H1 (cell line): Measurements from ENCODE around the gene TBX18. TPM values are rescaled to one million over a fixed set of nuclear protein-coding genes. Genes with fewer than 3 reads are reported as not detected.

Experiments used
- CTCF ChIA-PET: fragments of 300-600 bp; sonication (Branson Sonifier 250); formaldehyde crosslinking; loops from one replicate; lab custom pipeline; 2021; ENCODE audit not compliant: partially characterized antibody; lab: Charles Lee
- POLR2A ChIA-PET: fragments of 300-600 bp; sonication (Branson Sonifier 250); formaldehyde crosslinking; loops from one replicate; lab custom pipeline; 2021; ENCODE audit warnings: inconsistent platforms; ENCODE audit not compliant: partially characterized antibody; lab: Charles Lee
- DNase-seq, 2 experiments: peaks; one replicate each; pipeline versions ENCODE4 v3.0.0 to v3.0.0-alpha.2; 2010 to 2022; ENCODE audit warnings: low spot score in 2 of 2, low read depth in 1 of 2, mixed read lengths in 1 of 2
- FAIRE-seq: peaks from 2 replicates; lab custom pipeline; 2011; peaks lifted over from hg19 to GRCh38; lab: Jason Lieb, UNC
- H2AFZ ChIP-seq: 2 replicates; pipeline ENCODE4 v1.8.1; 2012; ENCODE audit warnings: low read length, inconsistent platforms
- H2AK5ac ChIP-seq: 2 replicates; pipeline ENCODE4 v1.6.1; 2013; ENCODE audit warnings: low read depth, low read length
- H2BK120ac ChIP-seq: replicated peaks from 2 replicates; pipeline ENCODE3; 2013; ENCODE audit warnings: low read depth, low read length, inconsistent platforms
- H2BK12ac ChIP-seq: 2 replicates; pipeline ENCODE4 v1.6.1; 2013; ENCODE audit warnings: low read depth, low read length
- H2BK15ac ChIP-seq: 2 replicates; pipeline ENCODE4 v1.6.1; 2013; ENCODE audit warnings: low read length
- H2BK20ac ChIP-seq: 2 replicates; pipeline ENCODE4 v1.6.1; 2013; ENCODE audit warnings: low read length
- H2BK5ac ChIP-seq: 2 replicates; pipeline ENCODE4 v1.6.1; 2013; ENCODE audit warnings: low read depth, low read length
- H3K14ac ChIP-seq: 2 replicates; pipeline ENCODE4 v1.6.1; 2013; ENCODE audit warnings: inconsistent platforms; ENCODE audit not compliant: insufficient read length
- H3K18ac ChIP-seq: 2 replicates; pipeline ENCODE4 v1.6.1; 2013; ENCODE audit warnings: low read length; ENCODE audit errors: extremely low read depth
- H3K23ac ChIP-seq: 2 replicates; pipeline ENCODE4 v1.6.1; 2013; ENCODE audit warnings: inconsistent platforms; ENCODE audit not compliant: insufficient read length
- H3K23me2 ChIP-seq: 2 replicates; pipeline ENCODE4 v1.6.1; 2013; ENCODE audit warnings: low read depth, low read length
- H3K27ac ChIP-seq: 2 replicates; pipeline ENCODE4 v1.6.1; 2011; ENCODE audit warnings: low read depth, low read length, inconsistent platforms
- H3K27me3 ChIP-seq, 4 experiments: replicated peaks in 1 of 4; 1 replicate in 1 of 4; 2 replicates in 3 of 4; pipeline versions ENCODE4 v1.6.1 to v1.8.1; 2011 to 2013; ENCODE audit warnings: low read length in 3 of 4, mild to moderate bottlenecking in 3 of 4, inconsistent platforms in 2 of 4, mixed read lengths in 2 of 4, moderate library complexity in 1 of 4; ENCODE audit not compliant: control insufficient read depth in 3 of 4, insufficient read depth in 3 of 4; ENCODE audit errors: extremely low read depth in 1 of 4
- H3K36me3 ChIP-seq, 4 experiments: 2 replicates each; pipeline versions ENCODE4 v1.6.1 to v1.8.1; 2011 to 2013; ENCODE audit warnings: mild to moderate bottlenecking in 4 of 4, low read length in 3 of 4, moderate library complexity in 2 of 4, control low read depth in 1 of 4, inconsistent platforms in 1 of 4; ENCODE audit not compliant: insufficient read depth in 4 of 4, control insufficient read depth in 2 of 4
- H3K4ac ChIP-seq: replicated peaks from 2 replicates; pipeline ENCODE3; 2013; ENCODE audit warnings: low read length, low read depth, mixed read lengths, inconsistent platforms; ENCODE audit not compliant: insufficient read length
- H3K4me1 ChIP-seq, 4 experiments: replicated peaks in 1 of 4; 1 replicate in 1 of 4; 2 replicates in 3 of 4; pipeline versions ENCODE4 v1.6.1 to v1.8.1; 2011 to 2013; ENCODE audit warnings: low read length in 3 of 4, inconsistent platforms in 2 of 4, mixed read lengths in 1 of 4; ENCODE audit not compliant: insufficient read depth in 4 of 4, control insufficient read depth in 3 of 4
- H3K4me2 ChIP-seq, 2 experiments: 2 replicates each; pipeline versions ENCODE4 v1.6.1 to v1.8.1; 2011 to 2013; ENCODE audit warnings: low read depth in 2 of 2, low read length in 2 of 2, control low read depth in 1 of 2, inconsistent platforms in 1 of 2, mild to moderate bottlenecking in 1 of 2; ENCODE audit not compliant: insufficient read depth in 1 of 2
- H3K4me3 ChIP-seq, 4 experiments: fragments of 200-600, 300-600 bp in 1 of 4; sonication (generic), shearing (Covaris generic), sonication (Bioruptor Twin) in 1 of 4; 2 replicates each; pipeline versions ENCODE4 v1.5.1 to v1.8.1; 2011 to 2016; ENCODE audit warnings: low read length in 4 of 4, low read depth in 3 of 4, control low read depth in 2 of 4, inconsistent platforms in 2 of 4, mild to moderate bottlenecking in 2 of 4, mixed read lengths in 1 of 4, moderate library complexity in 1 of 4; ENCODE audit not compliant: insufficient read depth in 2 of 4; ENCODE audit errors: extremely low read depth in 1 of 4
- H3K56ac ChIP-seq: replicated peaks from 2 replicates; pipeline ENCODE3; 2013; ENCODE audit warnings: low read depth, mild to moderate bottlenecking, mixed read lengths, low read length, inconsistent platforms; ENCODE audit not compliant: insufficient read length
- H3K79me1 ChIP-seq: 2 replicates; pipeline ENCODE4 v1.6.1; 2013; ENCODE audit warnings: low read depth, low read length, control low read depth
- H3K79me2 ChIP-seq, 2 experiments: 2 replicates each; pipeline versions ENCODE4 v1.6.1 to v1.8.1; 2012 to 2013; ENCODE audit warnings: low read length in 2 of 2, mild to moderate bottlenecking in 2 of 2, inconsistent platforms in 1 of 2; ENCODE audit not compliant: insufficient read depth in 2 of 2, control insufficient read depth in 1 of 2
- H3K9ac ChIP-seq, 4 experiments: replicated peaks in 1 of 4; 1 replicate in 1 of 4; 2 replicates in 3 of 4; pipeline versions ENCODE4 v1.6.1 to v1.8.1; 2011 to 2013; ENCODE audit warnings: low read depth in 3 of 4, low read length in 3 of 4, control low read depth in 2 of 4, mild to moderate bottlenecking in 2 of 4, moderate library complexity in 2 of 4, inconsistent platforms in 1 of 4; ENCODE audit errors: extremely low read depth in 1 of 4
- H3K9me3 ChIP-seq, 2 experiments: 2 replicates each; pipeline versions ENCODE4 v1.6.1 to v1.8.1; 2012 to 2013; ENCODE audit warnings: mild to moderate bottlenecking in 2 of 2, moderate library complexity in 2 of 2, control low read depth in 1 of 2, inconsistent platforms in 1 of 2, low read depth in 1 of 2, low read length in 1 of 2, mixed read lengths in 1 of 2; ENCODE audit not compliant: insufficient read depth in 2 of 2
- H4K20me1 ChIP-seq, 2 experiments: replicated peaks in 1 of 2; 2 replicates each; pipeline versions ENCODE3 to v1.8.1; 2011 to 2013; ENCODE audit warnings: inconsistent platforms in 2 of 2, low read length in 2 of 2, mild to moderate bottlenecking in 1 of 2; ENCODE audit not compliant: insufficient read depth in 2 of 2, control insufficient read depth in 1 of 2
- H4K5ac ChIP-seq: 2 replicates; pipeline ENCODE4 v1.6.1; 2013; ENCODE audit warnings: low read length, low read depth, mixed read lengths, inconsistent platforms; ENCODE audit not compliant: insufficient read length
- H4K8ac ChIP-seq: 2 replicates; pipeline ENCODE4 v1.8.0; 2013; ENCODE audit warnings: mild to moderate bottlenecking, moderate library complexity, low read length, inconsistent platforms; ENCODE audit not compliant: insufficient read depth; ENCODE audit errors: extremely low read depth
- H4K91ac ChIP-seq: replicated peaks from 2 replicates; pipeline ENCODE3; 2013; ENCODE audit warnings: low read length, mixed read lengths, inconsistent platforms; ENCODE audit not compliant: insufficient read length
- ATF2 ChIP-seq: IDR thresholded peaks from 2 replicates; pipeline ENCODE4 v1.6.1; 2012; ENCODE audit warnings: low read length, inconsistent platforms
- CHD2 ChIP-seq: IDR thresholded peaks from 2 replicates; pipeline ENCODE4 v1.6.1; 2012; ENCODE audit warnings: low read length, improper control_type of control experiment
- GABPA ChIP-seq: IDR thresholded peaks from 2 replicates; pipeline ENCODE4 v1.6.1; 2011; ENCODE audit warnings: mild to moderate bottlenecking, low read length, moderate library complexity, borderline replicate concordance; ENCODE audit not compliant: insufficient read depth
- JUND ChIP-seq: IDR thresholded peaks from 2 replicates; pipeline ENCODE4 v1.6.1; 2011; ENCODE audit warnings: mild to moderate bottlenecking, improper control_type of control experiment, low read length
- KDM1A ChIP-seq: fragments of 200-600, 300-600 bp; sonication (generic); IDR thresholded peaks from 2 replicates; pipeline ENCODE4 v1.7.1; 2016; ENCODE audit warnings: mild to moderate bottlenecking, low read length, borderline replicate concordance
- KDM4A ChIP-seq: IDR thresholded peaks from one replicate; pipeline ENCODE4 v1.7.1; 2012; ENCODE audit warnings: low read depth, mild to moderate bottlenecking, moderate library complexity, low read length, inconsistent platforms; ENCODE audit not compliant: severe bottlenecking
- SAP30 ChIP-seq: fragments of 300-600 bp; sonication (generic); IDR thresholded peaks from 2 replicates; pipeline ENCODE4 v1.7.1; 2012; ENCODE audit warnings: low read length, moderate library complexity, mild to moderate bottlenecking, inconsistent platforms; ENCODE audit not compliant: insufficient read depth, insufficient replicate concordance
- WGBS, 2 experiments: shearing (Covaris generic) in 1 of 2; methylation state at CpG; one replicate each; pipeline versions ENCODE4 v1.1.6 to v1.1.7; 2013 to 2015; ENCODE audit warnings: low lambda C conversion rate in 2 of 2, mixed read lengths in 2 of 2, inconsistent platforms in 1 of 2, low coverage in 1 of 2, missing lambda C conversion rate in 1 of 2; ENCODE audit not compliant: insufficient replicate concordance in 2 of 2, insufficient coverage in 1 of 2, insufficient read length in 1 of 2; ENCODE audit errors: extremely low coverage in 1 of 2, missing lambda C conversion rate in 1 of 2; 5-methylcytosine and 5-hydroxymethylcytosine counted together
- long read RNA-seq, 2 experiments: library from RNA in 1 of 2; library from capped mRNA in 1 of 2; stranded (forward); transcript quantifications; one replicate each; pipeline ENCODE4 v2.0.0, GENCODE V29; 2021; ENCODE audit warnings: inconsistent platforms in 1 of 2
- polyA minus RNA-seq, 3 experiments: library from RNA; depleted of rRNA, polyadenylated mRNA; stranded (reverse); fragments of >200 nt; gene quantifications; 1 replicate in 2 of 3; 2 replicates in 1 of 3; pipeline ENCODE4 v1.2.3, GENCODE V29; 2011
- polyA plus RNA-seq, 7 experiments: library from polyadenylated mRNA; depleted of rRNA in 3 of 7; stranded (reverse) in 5 of 7; unstranded in 2 of 7; fragments of >200 nt in 5 of 7; fragments of 200-250 nt in 2 of 7; gene quantifications; 1 replicate in 5 of 7; 2 replicates in 1 of 7; 4 replicates in 1 of 7; pipeline versions ENCODE4 v1.2.1 to v1.2.3, GENCODE V29; 2011 to 2013; ENCODE audit warnings: missing spikeins in 2 of 7, mixed read lengths in 2 of 7
- total RNA-seq: library from RNA; stranded (reverse); fragmentation: NEBNext Ultra II Directional; extraction: Animal tissue kit (Norgen Biotek cat#: 25700); gene quantifications from 2 replicates; pipeline ENCODE4 v1.2.1, GENCODE V29; 2021

The TBX18 gene
- total RNA-seq (not detected in 2 replicates), polyA plus RNA-seq (2011; rRNA removed) (0.02 TPM in 1 of 2 replicates, not detected in the other), polyA minus RNA-seq (2011; rRNA and poly(A)+ RNA removed) (not detected in 2 replicates)
- 0.01 TPM for polyA plus RNA-seq (2011; cell fraction: cytosol; rRNA removed)
- not detected for polyA plus RNA-seq (2011; cell fraction: nucleus; rRNA removed)
- polyA plus RNA-seq (2012, experiment 1 of 2) = not detected in 4 replicates
- polyA plus RNA-seq (2012, experiment 2 of 2) = not detected
- 0.02 TPM for polyA plus RNA-seq (2013, experiment 1 of 2)
- 0.02 TPM for polyA plus RNA-seq (2013, experiment 2 of 2)
- polyA minus RNA-seq (2011; cell fraction: cytosol; rRNA and poly(A)+ RNA removed) = not detected
- not detected for polyA minus RNA-seq (2011; cell fraction: nucleus; rRNA and poly(A)+ RNA removed)
- long read RNA-seq, experiment 1 = 0 reads
- long read RNA-seq, experiment 2 = 0 reads

DNA sequence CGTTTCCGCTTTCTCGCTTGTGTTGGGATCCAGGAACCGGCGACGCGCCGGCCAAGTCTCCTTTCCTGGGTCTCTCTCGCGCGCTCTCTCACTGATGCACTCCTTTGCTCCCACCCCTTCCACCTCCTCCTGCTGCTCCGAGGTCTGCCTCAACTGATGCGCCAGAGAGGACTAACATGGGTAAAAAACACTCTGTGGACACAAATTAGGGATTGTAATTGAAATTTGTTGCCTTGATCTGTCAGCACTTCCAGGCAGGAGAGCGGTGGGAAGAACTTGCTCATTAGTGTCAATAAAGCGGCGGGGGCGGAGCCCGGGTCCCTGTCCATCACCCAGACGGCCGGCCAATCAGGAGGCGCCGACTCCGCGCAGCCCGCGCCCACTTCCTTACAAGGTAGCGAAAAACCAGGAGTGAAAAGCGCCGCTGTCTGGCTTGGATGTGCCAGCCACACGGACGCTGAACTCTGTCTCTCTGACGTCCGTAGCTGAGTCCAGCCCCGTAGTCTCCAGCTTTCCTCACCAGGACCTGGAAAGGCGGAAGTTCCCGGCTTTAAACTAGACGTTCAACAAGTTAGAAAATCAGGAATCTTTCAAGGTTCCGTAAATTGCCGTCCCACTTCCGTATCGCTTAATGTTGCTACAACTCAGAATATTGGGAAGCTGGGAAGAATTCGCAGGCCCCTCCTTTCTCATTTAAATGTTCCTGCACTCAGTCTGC, at the start of gene TBX18:
TBX18 (minus strand) TSS at position 267 of the 718 bp plus-strand sequence. CDS start 417 bp downstream, outside the sequence.
- Histone ChIP-seq H3K56ac (no peak within 1 kb of the TSS), H4K91ac (no peak within 1 kb of the TSS), H4K5ac (no peak within 1 kb of the TSS), H3K27me3 (peaks cover 60 to 92% (median 81%) of the 10 kb centered on the region in 4 experiments), H2BK15ac (no peak within 1 kb of the TSS), H3K4ac (no peak within 1 kb of the TSS), H2BK5ac (no peak within 1 kb of the TSS), H3K79me1 (no peaks in the 10 kb centered on the region), H2AFZ (peak within 1 kb of the TSS; percentile 93; the same call in 1 of the 2 replicates), H4K20me1 (peaks cover 15% of the 10 kb centered on the region in 2 experiments), H3K4me3 (peak within 1 kb of the TSS; percentile 49 to 74 (median 64)), H3K9me3 (no peaks in the 10 kb centered on the region; a peak in 1 of 4 replicates), H4K8ac (no peak within 1 kb of the TSS), H3K14ac (no peak within 1 kb of the TSS), H3K18ac (peak within 1 kb of the TSS; percentile 71; the same call in 1 of the 2 replicates), H2AK5ac (no peak within 1 kb of the TSS), H3K23me2 (peaks cover 16% of the 10 kb centered on the region), H3K4me1 (peaks cover 0 to 24% (median 13%) of the 10 kb centered on the region in 4 experiments; a peak in 5 of 7 replicates), H3K9ac (no peak within 1 kb of the TSS), H2BK12ac (no peak within 1 kb of the TSS), H3K4me2 (peak within 1 kb of the TSS; percentile 86 to 91), H2BK120ac (no peak within 1 kb of the TSS), H3K79me2 (no peaks in the 10 kb centered on the region), H3K23ac (no peak within 1 kb of the TSS), H2BK20ac (no peak within 1 kb of the TSS), H3K27ac (no peak within 1 kb of the TSS), H3K36me3 (peaks cover 0 to 4% (median 0%) of the 10 kb centered on the region in 4 experiments; a peak in 1 of 8 replicates)
- FAIRE-seq (peak; percentile 66), DNase-seq (peak; percentile 83 to 96)
- CTCF ChIA-PET = interaction anchor here (0.6 to 4.3 kb wide), 5 partner anchors 9 to 555 kb away, joined by 3 to 29 read pairs (median 3); no protein-coding TSS in a partner anchor
- POLR2A ChIA-PET = interaction anchor here (0.5 to 1.0 kb wide), 3 partner anchors 9 to 549 kb away, joined by 3 to 4 read pairs (median 3); no protein-coding TSS in a partner anchor
- 2% methylated on average over 40 of the region's 42 CpGs; no CpG with 5 or more reads in 1 of the 2 experiments for WGBS, 2 experiments
- TF ChIP-seq SAP30 = peak; percentile 84
- no peak for TF ChIP-seq GABPA
- TF ChIP-seq JUND = no peak
- 0 out of 2 replicates have a peak, but pooled peaks have one; percentile 42 for TF ChIP-seq CHD2
- no peak for TF ChIP-seq KDM1A
- no peak for TF ChIP-seq ATF2
- peak; percentile 33 for TF ChIP-seq KDM4A
